ENCODE results near the gene FAM210A. TPM values are rescaled to one million over a fixed set of nuclear protein-coding genes. Genes with fewer than 3 reads are reported as not detected.
"Not testable (repeated sequence)": the region's sequence is repeated elsewhere in the genome, so short reads cannot be mapped to it uniquely, and the experiment has no call there.

FAM210A gene
- total and polyA plus RNA-seq, 2 of the 4 experiments (the other 2 are of a cell fraction): 9.8 to 25.3 TPM

- Histone ChIP-seq H3K4me2 (ENCODE audit: low read depth, low read length) (no peak overlapping the region), H3K36me3 (ENCODE audit: control insufficient read depth, insufficient read depth, low read length) (peaks cover 5% of the 10 kb centered on the region), H3K4ac (ENCODE audit: low read depth, low read length) (no peak overlapping the region), H2BK5ac (ENCODE audit: low read depth, low read length, poor library complexity, severe bottlenecking) (no peak overlapping the region), H2AK9ac (replicated peaks; ENCODE audit: low read depth, low read length, poor library complexity) (no peak overlapping the region), H2AK5ac (ENCODE audit: low read depth, low read length) (no peak overlapping the region), H3K23ac (ENCODE audit: low read depth, low read length) (no peak overlapping the region), H3K4me3 (ENCODE audit: insufficient read depth, low read depth, low read length) (no peak overlapping the region), H3K18ac (ENCODE audit: low read depth, low read length) (no peak overlapping the region), H3K4me1 (ENCODE audit: control insufficient read depth, insufficient read depth, low read length) (no peaks in the 10 kb centered on the region), H2BK20ac (ENCODE audit: low read depth, low read length) (no peak overlapping the region), H3K79me1 (ENCODE audit: low read depth in 1 of 2, low read length in 2 of 2) (peaks cover 12 to 15% of the 10 kb centered on the region in 2 experiments; a peak in 3 of 4 replicates), H4K8ac (ENCODE audit: low read depth in 2 of 2, low read length in 2 of 2) (no peak overlapping the region), H3K14ac (replicated peaks; ENCODE audit: low read depth, low read length) (no peak overlapping the region), H2BK15ac (ENCODE audit: low read depth, low read length) (no peak overlapping the region), H4K20me1 (ENCODE audit: insufficient read depth, low read length) (no peaks in the 10 kb centered on the region; the same call in 1 of the 2 replicates), H3K56ac (ENCODE audit: extremely low read depth, insufficient read depth, low read length) (no peak overlapping the region), H2AFZ (replicated peaks; ENCODE audit: low read length, poor library complexity) (no peak overlapping the region), H2BK120ac (ENCODE audit: low read depth, low read length) (no peak overlapping the region), H3K9ac (ENCODE audit: low read depth, low read length) (no peak overlapping the region), H3K9me3 (ENCODE audit: control insufficient read depth, insufficient read depth, low read length) (no peaks in the 10 kb centered on the region; the same call in 1 of the 2 replicates), H3K27me3 (ENCODE audit: control insufficient read depth, insufficient read depth, low read length) (no peaks in the 10 kb centered on the region), H4K91ac (ENCODE audit: insufficient read depth, low read depth, low read length) (no peak overlapping the region), H4K5ac (ENCODE audit: low read depth, low read length) (no peak overlapping the region), H3K9me1 (ENCODE audit: insufficient read depth, low read length) (no peaks in the 10 kb centered on the region), H3K27ac (ENCODE audit: insufficient read depth, low read length) (no peak overlapping the region)
- WGBS, 2 experiments (ENCODE audit: extremely low coverage in 2 of 2, insufficient read length in 1 of 2): 52% methylated on average over 4 of the region's 5 CpGs; no CpG with 5 or more reads in 1 of the 2 experiments
- peak; percentile 69 for ATAC-seq (ENCODE audit: low read depth)
- in situ Hi-C loops (cut with MboI; ENCODE audit: low sequenced_read_pairs): no loop called here
- dilution Hi-C loops (cut with HindIII; ENCODE audit: low sequenced_read_pairs, unreplicated experiment): no loop called here
- BruUV-seq (replicated peaks): no TSS peak
- intact Hi-C loops (cut with micrococcal nuclease): no loop called here
- no peak for DNase-seq
- TF ChIP-seq FOS (IDR thresholded peaks at IDR 0.05; ENCODE audit: low read depth, low read length): no peak
- TF ChIP-seq, protein P1, sequence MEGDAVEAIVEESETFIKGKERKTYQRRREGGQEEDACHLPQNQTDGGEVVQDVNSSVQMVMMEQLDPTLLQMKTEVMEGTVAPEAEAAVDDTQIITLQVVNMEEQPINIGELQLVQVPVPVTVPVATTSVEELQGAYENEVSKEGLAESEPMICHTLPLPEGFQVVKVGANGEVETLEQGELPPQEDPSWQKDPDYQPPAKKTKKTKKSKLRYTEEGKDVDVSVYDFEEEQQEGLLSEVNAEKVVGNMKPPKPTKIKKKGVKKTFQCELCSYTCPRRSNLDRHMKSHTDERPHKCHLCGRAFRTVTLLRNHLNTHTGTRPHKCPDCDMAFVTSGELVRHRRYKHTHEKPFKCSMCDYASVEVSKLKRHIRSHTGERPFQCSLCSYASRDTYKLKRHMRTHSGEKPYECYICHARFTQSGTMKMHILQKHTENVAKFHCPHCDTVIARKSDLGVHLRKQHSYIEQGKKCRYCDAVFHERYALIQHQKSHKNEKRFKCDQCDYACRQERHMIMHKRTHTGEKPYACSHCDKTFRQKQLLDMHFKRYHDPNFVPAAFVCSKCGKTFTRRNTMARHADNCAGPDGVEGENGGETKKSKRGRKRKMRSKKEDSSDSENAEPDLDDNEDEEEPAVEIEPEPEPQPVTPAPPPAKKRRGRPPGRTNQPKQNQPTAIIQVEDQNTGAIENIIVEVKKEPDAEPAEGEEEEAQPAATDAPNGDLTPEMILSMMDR (conservative IDR thresholded peaks at IDR 0.05; ENCODE audit: low read depth, low read length): peak; percentile 28
- ChIA-PET CTCF (interaction anchor here (1.0 kb wide), 1 partner anchor 21 kb away, joined by 3 read pairs; no protein-coding TSS in a partner anchor), POLR2A (ENCODE audit: unreplicated experiment) (no interaction called here)
Observed at GRCh38 chr18:13680612-13681011, 45.7 kb downstream of the FAM210A start.

DNA sequence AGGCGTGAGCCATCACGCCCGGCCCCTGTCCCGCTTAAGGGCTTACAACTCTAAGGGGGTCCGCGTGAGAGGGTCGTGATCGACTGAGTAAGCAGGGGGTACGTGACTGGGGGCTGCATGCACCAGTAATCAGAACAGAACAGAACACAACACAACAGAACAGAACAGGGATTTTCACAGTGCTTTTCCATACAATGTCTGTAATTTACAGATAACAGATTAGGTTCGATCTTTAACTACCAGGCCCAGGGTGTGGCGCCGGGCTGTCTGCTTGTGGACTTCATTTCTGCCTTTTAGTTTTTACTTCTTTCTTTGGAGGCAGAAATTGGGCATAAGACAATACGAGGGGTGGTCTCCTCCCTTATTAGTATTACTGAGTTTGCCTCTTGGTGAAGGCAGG lies 49.0 kb downstream of the FAM210A start:
- H3K4me2 ChIP-seq (ENCODE audit: low read depth, low read length); H3K4ac ChIP-seq (ENCODE audit: low read depth, low read length); DNase-seq; H4K20me1 ChIP-seq (ENCODE audit: insufficient read depth, low read length); intact Hi-C loops (cut with micrococcal nuclease); H4K8ac ChIP-seq (ENCODE audit: low read depth in 2 of 2, low read length in 2 of 2); H3K18ac ChIP-seq (ENCODE audit: low read depth, low read length); H3K56ac ChIP-seq (ENCODE audit: extremely low read depth, insufficient read depth, low read length); H4K91ac ChIP-seq (ENCODE audit: insufficient read depth, low read depth, low read length); H2AFZ ChIP-seq (replicated peaks; ENCODE audit: low read length, poor library complexity); in situ Hi-C loops (cut with MboI; ENCODE audit: low sequenced_read_pairs); H2AK9ac ChIP-seq (replicated peaks; ENCODE audit: low read depth, low read length, poor library complexity); H2BK5ac ChIP-seq (ENCODE audit: low read depth, low read length, poor library complexity, severe bottlenecking); ATAC-seq (ENCODE audit: low read depth); H3K14ac ChIP-seq (replicated peaks; ENCODE audit: low read depth, low read length); CTCF ChIA-PET; H2BK20ac ChIP-seq (ENCODE audit: low read depth, low read length); H3K27ac ChIP-seq (ENCODE audit: insufficient read depth, low read length); H3K9ac ChIP-seq (ENCODE audit: low read depth, low read length); H2BK120ac ChIP-seq (ENCODE audit: low read depth, low read length); dilution Hi-C loops (cut with HindIII; ENCODE audit: low sequenced_read_pairs, unreplicated experiment); POLR2A ChIA-PET (ENCODE audit: unreplicated experiment); H2BK15ac ChIP-seq (ENCODE audit: low read depth, low read length); H2AK5ac ChIP-seq (ENCODE audit: low read depth, low read length); H3K9me1 ChIP-seq (ENCODE audit: insufficient read depth, low read length); H3K4me3 ChIP-seq (ENCODE audit: insufficient read depth, low read depth, low read length); H3K36me3 ChIP-seq (ENCODE audit: control insufficient read depth, insufficient read depth, low read length); H3K23ac ChIP-seq (ENCODE audit: low read depth, low read length); H3K9me3 ChIP-seq (ENCODE audit: control insufficient read depth, insufficient read depth, low read length); BruUV-seq (replicated peaks); H3K27me3 ChIP-seq (ENCODE audit: control insufficient read depth, insufficient read depth, low read length); H3K4me1 ChIP-seq (ENCODE audit: control insufficient read depth, insufficient read depth, low read length); H4K5ac ChIP-seq (ENCODE audit: low read depth, low read length): not testable (repeated sequence)
- H3K79me1 ChIP-seq (ENCODE audit: low read depth in 1 of 2, low read length in 2 of 2): peaks cover 11% of the 10 kb centered on the region in 2 experiments; a peak in 3 of 4 replicates
- WGBS, 2 experiments (ENCODE audit: extremely low coverage in 2 of 2, insufficient read length in 1 of 2): 100% methylated on average over 4 of the region's 13 CpGs; no CpG with 5 or more reads in 1 of the 2 experiments

Measured in IMR-90 (cell line).